GM18505 (cell line): Measurements from ENCODE around the gene TTPAL.

Experiments used
- ATAC-seq: cut with Tn5 transposase; IDR thresholded peaks from one replicate; pipeline ENCODE4 v1.9.1; 2021; ENCODE audit not compliant: unreplicated experiment
- POLR2A ChIP-seq: IDR thresholded peaks from 4 replicates; pipeline ENCODE4 v1.6.1; 2011; ENCODE audit warnings: borderline replicate concordance; ENCODE audit not compliant: insufficient read depth, insufficient read length; ENCODE audit errors: extremely low read depth

The TTPAL gene

GRCh38 chr20:44475694-44476560 is at the start of gene TTPAL:
TTPAL (plus strand) TSS chr20:44475874; CDS start chr20:44480000, 4,126 bp downstream.
- peak; percentile 98 for TF ChIP-seq POLR2A

DNA sequence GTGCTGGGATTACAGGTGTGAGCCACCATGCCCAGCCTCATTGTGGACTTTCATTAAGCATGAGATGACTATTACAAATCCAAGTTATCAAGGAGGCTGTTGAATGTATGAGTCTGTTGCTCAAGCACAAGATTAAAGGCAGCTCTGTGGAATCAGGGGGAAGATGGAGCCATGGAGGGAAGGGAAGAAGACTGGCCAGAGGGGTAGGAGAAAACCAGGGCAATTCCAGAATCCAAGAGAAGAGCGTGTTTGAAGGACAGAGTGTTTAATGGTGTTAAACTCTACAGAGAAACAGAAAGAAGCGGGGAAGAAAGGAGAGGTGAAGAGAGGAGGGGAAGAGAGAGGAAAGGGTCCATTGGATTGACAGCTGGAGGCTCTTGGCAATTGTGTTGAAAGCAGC is 49.8 kb upstream of the TTPAL start:
- no peak for ATAC-seq
- no peak for TF ChIP-seq POLR2A

More at GRCh38 chr20:44475694-44476560, at the start of gene TTPAL:
- ATAC-seq: peak; percentile 92

DNA sequence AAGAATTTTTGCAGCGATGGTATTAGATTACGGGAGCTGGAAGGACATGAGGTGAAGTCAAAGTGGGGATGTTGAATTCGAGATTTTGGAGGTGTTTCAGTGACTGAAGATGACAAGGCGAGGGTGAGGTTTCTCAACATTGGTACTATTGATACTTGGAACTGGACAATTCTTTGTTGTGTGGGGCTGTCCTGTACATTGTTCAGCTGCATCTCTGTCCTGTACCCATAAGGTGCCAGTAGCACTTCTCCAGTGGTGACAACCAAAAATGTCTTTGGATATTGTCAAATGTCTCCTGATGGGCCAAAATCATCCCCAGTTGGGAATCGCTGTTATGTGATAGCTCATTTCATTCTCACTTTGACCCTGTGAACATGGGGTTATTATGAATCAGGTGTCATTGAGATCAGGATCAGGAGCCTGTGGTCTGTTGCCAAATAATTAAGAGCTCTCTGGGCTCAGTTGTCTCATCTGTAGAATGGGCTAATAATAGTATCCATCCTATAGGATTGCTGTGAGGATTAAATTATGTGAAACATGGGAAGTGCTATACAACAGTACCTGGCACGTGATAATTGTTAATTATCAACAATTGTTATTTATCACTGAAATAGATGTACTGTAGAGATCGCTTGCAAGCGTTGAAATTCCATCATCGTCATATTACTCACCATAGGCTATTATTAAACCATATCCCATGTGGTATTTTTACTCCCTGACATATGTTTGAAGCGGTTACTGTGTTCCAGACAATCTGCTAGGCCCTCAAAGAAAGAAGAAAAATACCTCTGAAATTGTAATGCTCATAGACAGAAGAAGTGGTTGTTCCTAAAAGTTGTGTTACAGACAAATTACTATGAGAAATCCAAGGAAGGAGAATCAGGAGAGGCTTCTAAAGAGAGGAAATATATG is 48.5 kb upstream of the TTPAL start:
- TF ChIP-seq POLR2A: no peak
- ATAC-seq: no peak

DNA sequence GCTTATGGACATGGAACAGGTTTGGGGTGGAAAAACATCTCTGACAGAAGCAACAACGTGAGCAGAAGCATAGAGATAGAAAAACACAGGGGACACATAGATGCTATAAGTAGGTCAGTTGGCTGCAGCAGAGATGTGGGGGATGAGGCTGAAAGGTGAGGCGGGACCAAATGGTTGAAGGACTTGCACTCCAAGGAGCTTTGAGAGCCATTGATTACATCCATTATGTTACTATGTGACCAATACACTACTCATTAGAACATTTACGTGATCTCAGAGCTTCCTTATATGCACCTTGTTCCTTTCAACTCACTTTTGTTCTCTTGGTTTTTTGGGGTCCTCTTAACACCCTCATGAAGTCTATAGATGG is 47.9 kb upstream of the TTPAL start:
- no peak for ATAC-seq
- TF ChIP-seq POLR2A: no peak

DNA sequence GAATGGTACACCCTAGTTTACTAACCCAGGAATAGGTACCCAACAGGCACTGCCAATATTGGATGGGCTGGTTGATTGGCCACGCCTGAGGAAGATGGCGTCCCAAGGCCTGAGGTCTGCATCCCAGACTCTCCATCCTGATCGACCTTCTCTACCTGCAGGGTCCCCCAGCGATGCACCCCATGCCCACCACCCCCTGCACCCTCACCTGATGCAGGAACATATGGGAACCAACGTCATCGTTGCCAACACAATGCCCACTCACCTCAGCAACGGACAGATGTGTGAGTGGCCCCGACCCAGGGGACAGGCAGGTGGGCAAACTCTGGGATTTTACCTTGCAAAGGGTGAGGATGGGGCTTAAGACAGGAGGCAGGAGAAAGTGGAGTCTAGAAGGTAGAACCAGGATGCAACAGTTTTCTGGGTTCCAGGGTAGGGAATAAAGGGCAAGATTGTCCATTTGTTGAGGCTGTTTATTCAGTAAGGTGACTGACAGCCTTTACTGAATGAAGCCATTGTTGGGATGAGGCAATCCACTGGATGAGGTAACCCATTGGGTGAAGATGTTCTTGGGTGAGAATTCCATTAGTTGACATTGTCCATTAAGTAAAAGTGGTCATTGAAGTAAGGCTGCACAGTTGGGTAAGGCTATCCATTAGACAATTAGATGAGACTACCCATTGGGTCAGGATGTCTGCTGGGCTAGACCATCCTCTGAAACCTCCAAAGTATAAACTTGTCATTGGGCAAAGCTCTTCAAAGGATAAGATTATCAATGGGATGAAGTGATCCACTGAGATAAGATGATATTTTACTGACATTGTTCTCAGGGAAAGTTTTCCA is 47.3 kb upstream of the TTPAL start:
- no peak for TF ChIP-seq POLR2A
- ATAC-seq: no peak

GRCh38 chr20:44429017-44429339 is 46.7 kb upstream of the TTPAL start:
- ATAC-seq: no peak
- no peak for TF ChIP-seq POLR2A

DNA sequence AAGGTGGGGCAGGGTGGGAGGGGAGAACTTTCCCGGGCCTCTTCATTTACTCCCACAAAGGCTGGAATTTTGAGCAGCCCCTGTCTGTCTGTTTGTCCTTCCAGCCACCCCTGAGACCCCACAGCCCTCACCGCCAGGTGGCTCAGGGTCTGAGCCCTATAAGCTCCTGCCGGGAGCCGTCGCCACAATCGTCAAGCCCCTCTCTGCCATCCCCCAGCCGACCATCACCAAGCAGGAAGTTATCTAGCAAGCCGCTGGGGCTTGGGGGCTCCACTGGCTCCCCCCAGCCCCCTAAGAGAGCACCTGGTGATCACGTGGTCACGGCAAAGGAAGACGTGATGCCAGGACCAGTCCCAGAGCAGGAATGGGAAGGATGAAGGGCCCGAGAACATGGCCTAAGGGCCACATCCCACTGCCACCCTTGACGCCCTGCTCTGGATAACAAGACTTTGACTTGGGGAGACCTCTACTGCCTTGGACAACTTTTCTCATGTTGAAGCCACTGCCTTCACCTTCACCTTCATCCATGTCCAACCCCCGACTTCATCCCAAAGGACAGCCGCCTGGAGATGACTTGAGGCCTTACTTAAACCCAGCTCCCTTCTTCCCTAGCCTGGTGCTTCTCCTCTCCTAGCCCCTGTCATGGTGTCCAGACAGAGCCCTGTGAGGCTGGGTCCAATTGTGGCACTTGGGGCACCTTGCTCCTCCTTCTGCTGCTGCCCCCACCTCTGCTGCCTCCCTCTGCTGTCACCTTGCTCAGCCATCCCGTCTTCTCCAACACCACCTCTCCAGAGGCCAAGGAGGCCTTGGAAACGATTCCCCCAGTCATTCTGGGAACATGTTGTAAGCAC is 46.0 kb upstream of the TTPAL start:
- TF ChIP-seq POLR2A: no peak
- ATAC-seq: no peak

DNA sequence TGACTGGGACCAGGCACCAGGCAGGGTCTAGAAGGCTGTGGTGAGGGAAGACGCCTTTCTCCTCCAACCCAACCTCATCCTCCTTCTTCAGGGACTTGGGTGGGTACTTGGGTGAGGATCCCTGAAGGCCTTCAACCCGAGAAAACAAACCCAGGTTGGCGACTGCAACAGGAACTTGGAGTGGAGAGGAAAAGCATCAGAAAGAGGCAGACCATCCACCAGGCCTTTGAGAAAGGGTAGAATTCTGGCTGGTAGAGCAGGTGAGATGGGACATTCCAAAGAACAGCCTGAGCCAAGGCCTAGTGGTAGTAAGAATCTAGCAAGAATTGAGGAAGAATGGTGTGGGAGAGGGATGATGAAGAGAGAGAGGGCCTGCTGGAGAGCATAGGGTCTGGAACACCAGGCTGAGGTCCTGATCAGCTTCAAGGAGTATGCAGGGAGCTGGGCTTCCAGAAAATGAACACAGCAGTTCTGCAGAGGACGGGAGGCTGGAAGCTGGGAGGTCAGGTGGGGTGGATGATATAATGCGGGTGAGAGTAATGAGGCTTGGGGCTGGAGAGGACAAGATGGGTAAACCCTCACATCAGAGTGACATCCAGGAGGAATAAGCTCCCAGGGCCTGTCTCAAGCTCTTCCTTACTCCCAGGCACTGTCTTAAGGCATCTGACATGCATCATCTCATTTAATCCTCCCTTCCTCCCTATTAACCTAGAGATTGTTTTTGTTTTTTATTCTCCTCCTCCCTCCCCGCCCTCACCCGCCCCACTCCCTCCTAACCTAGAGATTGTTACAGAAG is 45.2 kb upstream of the TTPAL start:
- TF ChIP-seq POLR2A: no peak
- no peak for ATAC-seq

DNA sequence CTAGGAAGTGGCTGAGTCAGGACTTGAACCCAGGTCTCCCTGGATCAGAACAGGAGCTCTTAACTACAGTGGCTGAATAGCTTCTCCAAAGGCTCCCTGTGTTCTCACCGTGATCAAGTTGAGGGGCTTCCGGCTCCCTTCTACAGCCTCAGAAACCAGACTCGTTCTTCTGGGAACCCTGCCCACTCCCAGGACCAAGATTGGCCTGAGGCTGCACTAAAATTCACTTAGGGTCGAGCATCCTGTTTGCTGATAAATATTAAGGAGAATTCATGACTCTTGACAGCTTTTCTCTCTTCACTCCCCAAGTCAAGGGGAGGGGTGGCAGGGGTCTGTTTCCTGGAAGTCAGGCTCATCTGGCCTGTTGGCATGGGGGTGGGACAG is 44.6 kb upstream of the TTPAL start:
- TF ChIP-seq POLR2A: no peak
- ATAC-seq: no peak

DNA sequence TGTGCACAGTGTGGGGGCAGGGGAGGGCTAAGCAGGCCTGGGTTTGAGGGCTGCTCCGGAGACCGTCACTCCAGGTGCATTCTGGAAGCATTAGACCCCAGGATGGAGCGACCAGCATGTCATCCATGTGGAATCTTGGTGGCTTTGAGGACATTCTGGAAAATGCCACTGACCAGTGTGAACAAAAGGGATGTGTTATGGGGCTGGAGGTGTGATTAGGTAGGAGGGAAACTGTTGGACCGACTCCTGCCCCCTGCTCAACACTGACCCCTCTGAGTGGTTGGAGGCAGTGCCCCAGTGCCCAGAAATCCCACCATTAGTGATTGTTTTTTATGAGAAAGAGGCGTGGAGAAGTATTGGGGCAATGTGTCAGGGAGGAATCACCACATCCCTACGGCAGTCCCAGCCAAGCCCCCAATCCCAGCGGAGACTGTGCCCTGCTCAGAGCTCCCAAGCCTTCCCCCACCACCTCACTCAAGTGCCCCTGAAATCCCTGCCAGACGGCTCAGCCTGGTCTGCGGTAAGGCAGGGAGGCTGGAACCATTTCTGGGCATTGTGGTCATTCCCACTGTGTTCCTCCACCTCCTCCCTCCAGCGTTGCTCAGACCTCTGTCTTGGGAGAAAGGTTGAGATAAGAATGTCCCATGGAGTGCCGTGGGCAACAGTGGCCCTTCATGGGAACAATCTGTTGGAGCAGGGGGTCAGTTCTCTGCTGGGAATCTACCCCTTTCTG is 44.0 kb upstream of the TTPAL start:
- ATAC-seq: no peak
- TF ChIP-seq POLR2A: no peak

DNA sequence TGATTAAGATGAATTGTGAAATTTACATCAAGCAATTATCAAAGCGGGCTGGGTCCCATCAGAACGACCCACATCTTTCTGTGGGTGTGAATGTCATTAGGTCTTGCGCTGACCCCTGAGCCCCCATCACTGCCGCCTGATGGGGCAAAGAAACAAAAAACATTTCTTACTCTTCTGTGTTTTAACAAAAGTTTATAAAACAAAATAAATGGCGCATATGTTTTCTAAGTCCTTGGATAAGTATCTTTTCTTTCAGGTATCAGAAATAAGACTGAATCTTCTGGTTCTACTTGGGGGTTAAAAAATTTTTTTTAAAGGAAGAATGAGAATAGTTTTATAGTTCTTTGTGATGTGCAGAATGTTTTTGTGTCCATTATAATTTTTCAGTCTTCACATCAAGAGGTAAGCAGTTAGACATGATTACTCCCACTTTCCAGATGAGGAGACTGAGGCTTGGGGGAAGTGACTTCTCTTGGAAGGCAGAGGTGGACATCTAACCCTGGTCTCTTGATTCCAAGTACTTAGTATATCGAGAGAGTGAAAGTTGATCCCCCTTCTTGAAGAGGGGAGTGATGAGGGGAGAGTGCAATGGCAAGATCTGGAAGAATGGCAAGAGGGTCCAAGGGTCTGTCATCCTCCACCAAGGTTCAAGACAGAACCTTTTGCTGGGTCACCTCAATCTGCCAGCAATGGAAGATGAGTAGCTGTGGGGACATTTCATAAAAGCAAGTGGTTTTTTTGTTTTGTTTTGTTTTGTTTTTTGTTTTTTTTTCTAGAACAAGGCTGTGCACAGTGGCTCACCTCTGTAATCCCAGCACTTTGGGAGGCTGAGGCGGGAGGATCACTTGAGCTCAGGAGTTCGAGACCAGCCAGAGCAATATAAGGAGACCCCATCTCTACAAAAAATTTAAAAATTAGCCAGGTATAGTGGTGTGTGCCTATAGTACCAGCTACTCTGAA is 42.8 kb upstream of the TTPAL start:
- no peak for TF ChIP-seq POLR2A
- ATAC-seq: no peak
